HEK293T (cell line): ENCODE measurements around the gene CANT1.

ENCODE experiments used
- FOXM1 ChIP-seq: fragments of 450-650 bp; IDR thresholded peaks from 2 replicates; pipeline ENCODE4 v1.6.1; 2017; ENCODE audit warnings: mild to moderate bottlenecking, borderline replicate concordance
- HDGF ChIP-seq: fragments of 450-650 bp; IDR thresholded peaks from 2 replicates; pipeline ENCODE4 v1.6.1; 2017; ENCODE audit warnings: antibody characterized with exemption, borderline replicate concordance
- ZNF384 ChIP-seq: fragments of 450-650 bp; IDR thresholded peaks from 2 replicates; pipeline ENCODE4 v1.6.1; 2016

DNA sequence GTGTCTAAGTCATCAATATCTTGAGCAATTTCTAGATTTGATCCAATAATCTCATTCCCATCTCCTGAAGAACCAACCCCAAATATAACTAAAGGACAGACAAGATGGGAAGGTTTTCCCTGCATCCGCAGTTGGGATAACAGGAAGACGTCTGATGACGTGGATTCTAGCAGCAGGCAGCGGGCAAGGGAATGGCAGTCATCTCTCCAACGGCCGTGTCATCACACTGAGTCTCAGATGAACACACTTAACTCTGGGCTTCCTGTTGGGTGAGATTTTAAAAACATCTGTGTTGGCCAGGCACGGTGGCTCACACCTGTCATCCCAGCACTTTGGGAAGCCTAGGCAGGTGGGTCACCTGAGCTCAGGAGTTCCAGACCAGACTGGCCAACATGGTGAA lies 63.4 kb downstream of the CANT1 start:
- no peak for TF ChIP-seq ZNF384
- TF ChIP-seq HDGF, result no peak
- no peak for TF ChIP-seq FOXM1
